GM19043 (cell line): ENCODE data around the gene NSG2.

Source experiments
- ATAC-seq: cut with Tn5 transposase; IDR thresholded peaks from one replicate; pipeline ENCODE4 v1.9.1; 2021; ENCODE audit warnings: low read depth; ENCODE audit not compliant: unreplicated experiment

Gene NSG2

DNA sequence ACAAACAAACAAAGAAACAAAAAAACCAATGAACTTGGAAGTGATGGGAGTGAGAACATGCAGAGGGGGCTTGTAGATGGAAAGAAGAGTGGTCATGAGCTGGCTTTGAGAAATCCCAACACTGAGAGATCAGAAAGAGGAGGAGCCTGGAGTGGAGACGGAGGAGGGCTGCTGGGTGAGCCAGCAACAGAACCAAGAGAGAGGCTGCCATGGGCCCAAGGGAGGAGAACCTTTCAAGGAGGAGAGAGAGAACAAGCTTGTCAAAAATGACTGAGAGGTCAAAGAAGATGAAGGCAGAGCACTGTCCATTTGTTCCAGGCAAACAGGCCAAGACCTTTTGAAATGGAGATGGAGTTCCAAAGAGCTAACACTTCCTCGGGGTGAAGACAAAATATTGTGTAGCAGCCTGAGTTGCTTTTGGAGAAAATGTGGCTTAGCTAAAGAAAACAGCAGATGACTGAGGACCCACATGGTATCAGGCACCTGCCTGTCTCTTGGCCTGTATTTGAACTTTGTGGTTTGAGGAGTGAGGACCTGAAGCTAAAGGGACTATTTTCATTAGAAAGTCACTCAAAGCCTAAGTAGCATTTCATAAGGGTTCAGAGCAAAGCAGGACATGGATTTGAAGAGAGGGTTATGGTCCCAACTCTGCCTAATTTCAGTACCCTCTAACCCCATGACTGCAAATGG is 13.1 kb downstream of the NSG2 start:
- no peak for ATAC-seq

DNA sequence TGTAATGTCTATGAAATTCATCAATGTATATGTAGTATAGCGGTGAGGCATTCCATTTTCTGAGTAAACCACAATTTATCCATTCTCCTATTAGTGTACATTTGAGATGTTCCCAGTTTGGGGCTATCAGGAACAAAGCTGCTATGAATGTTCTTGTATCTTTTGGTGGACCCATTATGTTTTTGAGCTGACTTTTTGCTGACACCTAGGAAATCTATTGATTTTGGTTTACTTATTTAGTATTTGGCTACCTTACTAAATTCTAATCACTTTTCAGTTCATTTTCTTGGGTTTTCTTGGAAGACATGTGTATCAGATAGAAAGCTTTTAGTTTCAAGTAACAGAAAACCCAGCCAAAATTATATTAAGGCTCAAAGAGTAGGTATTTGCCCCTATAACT is 13.7 kb downstream of the NSG2 start:
- no peak for ATAC-seq

DNA sequence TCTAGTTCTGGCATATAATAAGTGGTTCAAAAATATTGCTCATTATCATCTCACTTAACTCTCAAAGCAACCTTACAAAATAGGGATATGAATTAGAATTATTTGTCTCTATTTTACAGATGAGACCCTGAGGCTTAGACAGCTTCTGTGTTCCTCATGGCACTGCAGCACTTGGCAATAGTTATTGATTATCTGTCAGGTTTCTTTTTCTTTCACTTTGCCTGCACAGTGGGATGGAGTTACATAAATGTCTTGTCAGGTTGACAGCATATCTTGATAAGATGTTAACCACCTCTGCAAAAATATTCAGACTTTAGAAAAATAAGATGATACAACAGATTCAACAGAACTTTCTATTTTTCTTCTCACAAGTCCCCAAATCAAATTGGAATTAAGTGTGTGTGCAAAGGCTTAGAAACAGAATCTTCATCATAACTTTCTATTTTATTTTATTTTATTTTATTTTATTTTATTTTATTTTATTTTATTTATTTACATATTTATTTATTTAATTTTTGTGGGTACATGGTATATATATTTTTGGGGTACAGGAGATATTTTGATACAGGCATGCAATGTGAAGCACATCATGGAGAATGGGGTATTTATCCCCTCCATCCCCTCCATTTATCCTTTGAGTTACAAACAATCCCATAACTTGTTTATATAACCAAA is 17.7 kb downstream of the NSG2 start:
- no peak for ATAC-seq

DNA sequence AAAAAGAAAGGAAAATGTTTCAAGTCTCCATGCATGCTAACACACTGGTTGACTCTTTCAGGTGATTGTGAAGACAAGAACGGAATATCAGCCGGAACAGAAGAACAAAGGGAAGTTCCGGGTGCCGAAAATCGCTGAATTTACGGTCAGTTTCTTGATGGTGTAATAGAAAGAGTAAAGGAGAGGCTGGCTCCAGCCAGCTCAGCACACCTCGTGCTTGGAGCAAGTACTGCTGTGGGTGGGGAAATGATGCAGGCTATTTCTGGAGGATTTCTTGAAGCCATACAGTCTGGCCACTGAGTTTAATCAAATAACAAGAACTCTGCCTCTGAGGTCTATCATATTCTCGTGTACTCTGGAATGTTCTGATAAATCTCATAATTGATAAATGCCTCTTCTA is 18.7 kb downstream of the NSG2 start:
- ATAC-seq = no peak

DNA sequence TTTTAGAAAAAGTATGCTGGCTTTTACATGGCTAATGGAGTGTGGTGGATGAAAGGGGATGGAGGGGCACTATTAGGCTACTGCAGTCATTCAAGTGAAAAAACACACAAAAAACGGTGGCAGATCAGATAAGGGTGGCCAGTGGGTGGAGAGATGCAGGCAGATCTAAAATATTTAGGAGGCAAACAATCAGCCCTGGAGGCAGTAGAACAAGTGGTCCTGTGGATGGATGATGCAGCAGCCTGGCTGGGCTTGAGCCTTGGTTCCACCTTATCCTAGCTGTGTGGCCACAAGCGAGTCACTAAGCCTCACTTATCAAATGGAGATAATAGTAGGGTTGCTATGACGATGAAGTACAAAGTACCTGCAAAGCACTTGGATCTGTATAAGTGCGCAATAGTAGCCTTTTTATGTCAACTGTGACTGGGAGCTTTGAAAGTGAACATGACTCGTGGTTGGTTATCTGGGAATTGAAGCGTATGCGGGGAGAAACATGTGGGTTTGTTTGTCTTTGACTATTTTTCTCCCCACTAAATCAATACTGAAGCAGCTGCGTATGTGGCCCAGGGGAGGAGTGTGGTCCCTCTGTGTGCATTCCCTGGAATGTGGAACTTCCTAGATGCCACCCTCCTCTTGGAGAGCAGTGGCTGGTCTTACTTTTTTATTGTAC is 20.2 kb downstream of the NSG2 start:
- no peak for ATAC-seq

DNA sequence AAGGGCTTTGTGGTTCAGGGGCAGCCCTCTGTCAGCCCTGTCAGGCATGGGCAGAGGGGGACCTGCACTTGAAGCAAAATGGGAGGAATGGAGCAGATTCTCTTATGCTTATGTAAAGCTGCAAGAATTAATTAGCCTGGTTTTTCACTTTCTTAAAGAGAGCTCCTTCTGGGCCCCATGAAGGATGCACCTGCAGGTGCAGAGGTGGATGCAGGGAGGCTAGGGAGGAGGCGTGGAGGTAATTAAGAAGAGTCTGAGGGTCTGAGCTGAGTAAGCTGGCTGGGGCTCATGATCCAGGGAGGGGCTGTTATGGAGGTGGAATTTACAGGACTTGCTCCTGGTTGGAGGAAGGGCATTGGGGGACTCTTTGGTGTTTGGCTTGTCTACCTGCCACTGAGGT is 22.0 kb downstream of the NSG2 start:
- ATAC-seq = no peak

DNA sequence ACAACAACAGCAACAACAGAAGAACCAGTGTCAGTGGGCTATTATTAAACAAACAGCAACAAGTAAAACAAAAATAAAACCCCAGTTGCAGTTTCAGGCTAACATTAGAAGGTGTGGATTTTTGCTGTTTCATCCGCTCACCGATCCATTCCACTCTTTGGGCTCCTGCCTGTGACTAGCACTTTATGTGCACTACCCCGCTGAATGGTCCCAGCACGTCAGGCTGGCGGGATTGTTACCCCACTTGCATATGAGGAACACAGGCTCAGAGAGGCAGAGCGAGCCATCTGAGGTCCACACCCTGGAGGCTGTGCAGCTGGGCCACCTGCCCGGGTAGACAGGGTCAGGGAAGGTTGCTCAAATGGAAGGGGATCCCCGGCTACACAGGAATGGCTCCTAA is 26.0 kb downstream of the NSG2 start:
- no peak for ATAC-seq

DNA sequence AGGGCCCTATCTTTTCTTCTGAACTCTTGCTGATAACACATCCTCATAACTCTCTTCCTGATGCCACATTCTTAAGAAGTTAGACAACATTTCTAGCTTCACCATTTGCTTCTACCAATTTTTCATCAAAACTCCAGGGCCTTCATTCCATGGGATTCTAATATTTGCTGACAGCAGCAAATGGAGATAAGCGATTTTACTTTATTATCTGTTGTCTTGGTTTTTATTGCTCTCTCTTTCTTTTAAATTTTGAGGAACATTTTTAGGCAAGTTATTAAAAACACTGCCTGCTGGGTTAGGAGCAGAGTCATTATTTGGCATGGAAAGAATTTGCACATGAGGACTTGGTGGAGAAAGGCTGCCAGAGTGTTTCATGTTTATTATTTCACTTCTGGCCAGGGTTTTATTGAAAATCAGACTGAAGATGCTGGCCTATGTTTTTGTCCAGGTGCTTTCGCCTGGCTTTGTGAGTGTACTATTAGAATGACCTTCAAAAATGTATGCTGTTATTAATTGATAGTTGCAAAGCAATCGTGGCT is 27.7 kb downstream of the NSG2 start:
- ATAC-seq = no peak

DNA sequence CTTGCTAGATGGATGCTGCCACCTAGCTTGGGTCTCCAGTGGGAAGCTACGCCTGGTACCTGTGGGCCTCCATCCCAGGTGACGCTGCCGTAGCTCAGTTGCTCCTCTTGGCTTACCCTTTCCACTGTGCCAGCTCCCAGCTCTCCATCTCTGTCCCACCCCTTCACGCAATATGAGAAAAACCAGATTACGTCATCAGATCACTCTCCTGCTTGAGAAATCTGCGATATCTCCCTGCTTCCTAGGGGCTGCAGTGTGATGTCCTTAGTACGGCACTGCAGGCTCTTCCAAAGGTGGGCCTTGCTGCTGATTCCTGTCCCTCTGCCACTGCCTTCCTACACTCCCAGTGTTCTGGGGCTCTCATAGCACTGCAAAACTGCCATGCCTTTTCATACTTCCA is 28.9 kb downstream of the NSG2 start:
- ATAC-seq = no peak

DNA sequence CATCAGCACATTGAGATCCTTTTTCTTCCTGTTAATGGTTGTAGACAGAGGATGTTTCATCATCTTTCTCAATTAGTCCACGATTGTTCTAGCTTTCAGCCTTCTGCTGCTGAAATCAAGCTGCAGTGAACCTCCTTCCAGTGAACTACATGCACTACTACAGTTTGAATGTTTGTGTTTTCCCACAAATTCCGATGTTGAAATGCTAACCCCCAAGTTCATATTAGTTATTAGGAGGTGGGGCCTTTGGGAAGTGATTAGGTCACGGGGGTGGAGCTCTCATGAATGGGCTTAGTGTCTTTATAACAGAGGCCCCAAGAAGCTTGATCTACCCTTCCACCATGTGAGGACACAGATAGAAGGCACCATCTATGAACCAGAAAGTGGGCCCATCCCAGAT is 32.9 kb downstream of the NSG2 start:
- ATAC-seq = no peak

DNA sequence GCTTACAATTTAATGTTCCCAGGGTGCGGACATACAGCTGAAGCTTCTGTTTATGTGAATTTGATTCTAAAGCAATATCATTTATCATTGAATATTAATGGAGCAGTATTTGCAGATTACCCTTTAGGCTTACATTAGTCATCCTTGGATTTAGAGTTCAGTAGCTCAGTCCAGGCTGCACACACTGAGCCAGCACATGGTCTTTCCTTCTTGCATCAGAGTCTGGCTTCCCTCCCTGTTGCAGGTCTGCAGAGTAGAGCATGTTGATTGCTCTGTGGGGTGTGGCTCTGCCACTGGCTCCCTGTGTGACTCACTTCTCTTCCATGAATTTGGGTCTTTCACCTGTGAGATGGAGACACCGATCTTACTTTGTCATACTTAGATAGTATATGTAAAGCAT is 36.8 kb downstream of the NSG2 start:
- no peak for ATAC-seq

DNA sequence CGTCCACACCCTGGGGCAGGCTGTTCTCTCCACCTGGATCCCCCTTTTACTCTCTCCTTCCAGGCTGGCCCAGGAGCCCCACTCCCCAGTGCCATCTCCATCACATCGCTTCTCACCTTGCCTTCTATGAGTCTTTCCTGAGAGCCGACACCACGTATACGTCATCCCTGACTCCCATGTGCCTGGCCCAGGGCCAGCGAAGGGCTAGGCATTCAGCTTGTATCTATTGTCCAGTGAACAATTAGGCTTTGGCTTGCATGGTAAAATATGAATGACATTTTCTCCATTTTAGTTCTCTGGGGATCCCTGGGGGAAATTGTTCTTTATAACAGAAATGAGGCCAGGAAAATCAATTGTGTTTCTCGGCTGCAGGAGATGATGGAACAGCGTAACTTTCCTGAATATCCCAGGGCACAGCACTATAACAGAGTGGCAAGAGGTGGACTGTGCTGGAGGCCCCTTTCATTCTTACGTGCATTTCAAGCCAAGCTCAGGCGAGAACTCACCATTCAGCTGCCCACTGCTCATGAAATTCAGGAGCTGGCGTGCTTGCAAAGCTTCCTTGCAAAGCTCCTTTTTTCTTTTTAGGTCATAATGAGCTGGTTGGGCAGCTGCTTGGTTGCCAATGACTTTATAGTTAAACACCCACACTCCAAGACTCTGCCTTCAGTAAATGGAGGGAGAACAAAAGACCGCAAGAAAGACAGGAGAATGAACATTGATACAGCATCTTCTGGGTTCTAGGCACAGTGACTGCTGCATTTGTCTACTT is 37.7 kb downstream of the NSG2 start:
- ATAC-seq = no peak

DNA sequence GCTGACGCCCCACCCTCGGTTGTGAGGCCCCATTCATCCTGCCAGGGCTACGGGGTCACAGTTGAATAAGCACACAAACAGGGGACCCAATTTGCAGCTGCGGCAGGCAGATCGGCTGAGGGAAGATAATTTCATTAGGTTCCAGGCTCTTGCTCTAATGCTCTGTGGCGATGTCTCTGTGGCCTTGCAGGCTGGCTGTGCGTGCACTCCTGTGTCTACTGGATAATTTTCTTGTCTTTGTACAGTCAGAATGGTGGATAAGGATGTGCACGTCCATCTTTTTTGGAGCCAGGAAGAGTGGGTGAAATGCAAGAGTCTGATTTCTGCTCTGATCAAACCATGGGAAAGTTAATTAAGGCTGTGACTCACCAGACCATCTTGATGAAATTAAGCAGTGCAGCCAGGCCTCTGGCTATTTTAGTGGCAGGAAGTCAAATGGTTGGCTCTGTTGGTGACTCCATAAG is 39.2 kb downstream of the NSG2 start:
- ATAC-seq = no peak

DNA sequence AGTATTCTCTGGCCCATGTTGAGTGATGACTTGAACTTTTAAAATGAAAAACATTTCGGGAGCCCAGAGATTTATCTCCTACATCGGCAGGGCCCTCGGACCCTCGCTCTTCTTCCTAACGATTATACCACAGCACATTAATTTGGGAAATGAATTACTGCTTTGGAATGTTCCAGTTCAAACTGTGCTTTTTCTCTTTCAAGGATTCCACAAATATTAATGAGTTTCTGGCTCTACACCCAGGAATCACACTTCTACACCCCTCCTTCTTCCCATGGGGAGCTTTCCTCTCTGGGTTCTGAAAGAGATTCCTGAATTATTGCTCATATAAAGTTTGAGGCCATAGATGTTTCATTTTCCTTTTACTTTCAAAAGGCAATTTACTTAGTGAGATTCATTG is 41.2 kb downstream of the NSG2 start:
- ATAC-seq = no peak

DNA sequence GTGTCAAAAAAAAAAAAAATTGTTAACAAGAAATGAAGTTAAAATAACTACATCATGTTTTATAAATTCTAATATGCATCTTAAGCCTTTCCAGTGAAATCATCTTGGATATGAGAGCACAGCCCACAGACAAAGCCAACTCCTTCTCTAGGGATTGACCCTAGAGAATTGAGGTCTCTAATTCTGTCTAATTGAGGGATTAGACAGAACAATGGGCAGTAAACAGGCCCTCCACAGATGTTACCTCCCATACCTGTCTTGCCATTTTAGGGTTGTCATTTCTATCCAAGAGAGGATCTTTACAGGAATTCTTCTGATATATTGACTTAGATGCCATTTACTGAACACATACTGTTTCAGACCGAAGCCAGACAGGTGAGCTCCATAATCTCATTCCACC is 42.3 kb downstream of the NSG2 start:
- ATAC-seq = no peak

DNA sequence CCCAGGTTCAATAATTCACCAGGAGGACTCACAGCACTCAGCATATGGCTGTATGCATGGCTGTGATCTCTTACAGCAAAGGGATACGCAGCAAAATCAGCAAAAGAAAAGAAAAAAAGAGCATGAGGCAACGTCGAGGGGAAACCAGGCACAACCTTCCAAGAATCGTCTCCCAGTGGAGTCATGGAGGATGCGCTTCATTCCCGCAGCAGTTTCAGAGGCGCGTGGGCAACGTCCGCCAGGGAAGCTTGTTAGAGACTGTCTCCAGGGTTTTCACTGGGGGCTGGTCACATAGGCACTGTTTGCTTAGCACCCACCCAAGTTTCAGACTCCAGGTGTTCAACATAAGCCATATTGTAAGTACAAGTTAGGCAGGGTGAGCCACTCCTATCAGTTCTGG is 44.6 kb downstream of the NSG2 start:
- no peak for ATAC-seq

DNA sequence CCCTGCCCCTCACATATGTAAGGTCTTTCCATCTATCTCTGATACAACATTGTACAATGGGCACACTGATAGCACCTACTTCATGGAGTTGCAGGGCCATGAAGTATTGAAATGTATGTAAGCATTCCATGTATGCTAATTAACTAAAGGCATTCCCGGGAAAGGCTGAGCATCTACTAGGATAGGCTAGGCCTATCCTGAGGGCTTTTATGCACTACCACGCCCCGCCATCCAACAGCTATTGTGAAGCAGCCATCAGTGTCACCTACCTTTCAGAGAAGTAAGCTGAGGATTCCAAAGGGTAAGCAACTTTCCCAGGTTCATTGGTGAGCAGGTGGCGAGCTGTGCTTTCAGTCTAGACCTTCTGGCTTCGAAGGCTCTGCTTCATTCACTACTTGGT is 47.6 kb downstream of the NSG2 start:
- no peak for ATAC-seq

DNA sequence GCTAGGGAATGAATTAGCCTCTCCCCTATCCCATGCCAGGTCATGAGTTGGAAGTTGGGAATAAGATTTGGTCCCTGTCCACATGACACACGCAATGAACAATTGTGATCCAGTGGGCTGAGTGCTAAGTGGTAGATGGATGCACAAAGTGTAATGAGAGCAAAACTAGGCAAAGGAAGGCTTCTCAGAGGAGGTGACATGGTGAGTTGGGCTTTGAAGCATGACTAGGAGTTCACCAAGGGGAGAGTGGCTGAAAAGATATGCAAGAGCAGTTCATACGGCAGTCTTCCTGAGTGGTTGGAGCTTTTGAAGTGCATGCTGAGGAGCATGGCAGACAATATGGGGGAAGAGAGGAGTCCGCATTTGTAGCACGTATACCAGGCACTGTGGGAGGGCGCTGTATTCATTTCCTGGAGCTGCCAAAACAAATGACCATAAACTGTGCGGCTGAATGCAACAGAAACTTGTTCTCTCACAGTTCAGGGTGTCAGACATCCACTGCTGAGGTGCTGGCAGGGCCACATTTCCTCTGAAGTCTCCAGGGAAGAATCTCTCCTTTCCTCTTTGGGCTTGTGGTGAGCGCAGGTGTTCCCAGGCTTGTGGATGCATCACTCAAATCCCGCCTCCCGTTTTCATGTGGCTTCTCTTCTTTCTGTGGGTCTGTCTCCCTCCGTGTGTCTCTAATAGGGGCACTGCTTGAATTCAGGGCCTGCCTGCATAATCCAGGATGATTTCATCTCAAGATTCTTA is 49.5 kb downstream of the NSG2 start:
- ATAC-seq = no peak

DNA sequence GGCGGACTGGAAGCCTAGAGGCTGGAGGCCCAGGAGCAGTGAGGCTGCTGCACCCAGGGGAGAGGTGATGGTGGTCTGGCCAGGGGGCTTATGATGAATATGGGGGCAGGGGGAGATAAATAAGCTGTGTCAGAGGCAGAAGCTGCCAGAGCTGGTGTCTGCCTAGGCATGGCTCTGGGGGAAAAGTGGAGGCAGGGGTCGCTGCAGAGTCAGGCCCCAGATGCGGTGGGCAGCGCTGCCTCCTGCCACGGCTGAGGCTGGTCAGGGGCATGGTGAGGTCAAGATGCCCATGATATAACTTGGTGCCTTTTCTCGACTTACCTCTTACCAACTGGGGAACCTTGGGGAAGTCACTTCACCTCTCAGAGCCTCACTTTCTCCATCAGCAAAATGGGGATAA is 51.1 kb downstream of the NSG2 start:
- ATAC-seq = no peak

DNA sequence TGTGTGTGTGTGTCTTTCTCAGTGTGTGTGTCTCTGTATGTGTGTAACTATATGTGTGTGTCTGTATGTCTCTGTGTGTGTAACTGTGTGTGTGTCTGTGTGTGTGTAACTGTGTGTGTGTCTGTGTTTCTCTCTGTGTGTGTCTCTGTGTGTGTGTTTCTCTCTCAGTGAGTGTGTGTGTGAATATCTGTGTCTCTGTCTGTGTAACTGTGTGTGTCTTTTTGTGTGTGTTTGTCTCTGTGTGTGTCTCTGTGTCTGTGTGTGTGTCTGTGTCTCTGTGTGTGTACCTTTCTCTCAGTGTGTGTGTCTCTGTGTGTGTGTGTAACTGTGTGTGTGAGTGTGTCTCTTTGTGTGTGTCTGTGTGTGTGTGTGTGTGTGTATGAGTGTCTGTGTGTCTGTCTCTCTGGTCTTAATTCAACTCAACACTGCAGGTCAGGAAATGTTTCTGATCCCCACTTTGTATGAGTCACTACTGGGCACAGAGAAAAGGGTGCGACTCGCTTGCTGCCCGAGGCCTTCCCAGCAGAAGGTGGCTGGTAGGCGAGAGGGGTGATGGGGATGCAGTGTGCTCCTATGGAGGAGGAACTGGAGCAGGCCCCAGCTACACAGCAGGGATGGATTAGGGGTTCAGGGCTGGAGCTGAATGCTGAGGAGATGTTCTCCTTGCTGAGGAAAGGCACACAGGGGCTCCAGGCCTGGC is 52.1 kb downstream of the NSG2 start:
- no peak for ATAC-seq
